ENCODE measurements around the gene PRUNE2.
"Not testable (repeated sequence)": the region's sequence is repeated elsewhere in the genome, so short reads cannot be mapped to it uniquely, and the experiment has no call there.

Gene PRUNE2

GRCh38 chr9:76905791-76906646, at the start of gene PRUNE2:
TSS of gene PRUNE2 (minus strand) at chr9:76906114. CDS start at chr9:76905963, 151 bp downstream.
- no peak for DNase-seq

DNA sequence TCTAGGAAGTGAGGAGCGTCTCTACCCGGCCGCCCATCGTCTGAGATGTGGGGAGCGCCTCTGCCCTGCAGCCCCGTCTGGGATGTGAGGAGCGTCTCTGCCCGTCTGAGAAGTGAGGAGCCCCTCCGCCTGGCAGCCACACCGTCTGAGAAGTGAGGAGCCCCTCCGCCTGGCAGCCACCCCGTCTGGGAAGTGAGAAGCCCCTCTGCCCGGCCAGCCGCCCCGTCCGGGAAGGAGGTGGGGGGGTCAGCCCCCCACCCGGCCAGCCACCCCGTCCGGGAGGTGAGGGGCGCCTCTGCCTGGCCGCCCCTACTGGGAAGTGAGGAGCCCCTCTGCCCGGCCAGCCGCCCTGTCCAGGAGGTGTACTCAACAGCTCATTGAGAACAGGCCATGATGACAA, 49.5 kb upstream of the PRUNE2 start:
- not testable (repeated sequence) for DNase-seq

DNA sequence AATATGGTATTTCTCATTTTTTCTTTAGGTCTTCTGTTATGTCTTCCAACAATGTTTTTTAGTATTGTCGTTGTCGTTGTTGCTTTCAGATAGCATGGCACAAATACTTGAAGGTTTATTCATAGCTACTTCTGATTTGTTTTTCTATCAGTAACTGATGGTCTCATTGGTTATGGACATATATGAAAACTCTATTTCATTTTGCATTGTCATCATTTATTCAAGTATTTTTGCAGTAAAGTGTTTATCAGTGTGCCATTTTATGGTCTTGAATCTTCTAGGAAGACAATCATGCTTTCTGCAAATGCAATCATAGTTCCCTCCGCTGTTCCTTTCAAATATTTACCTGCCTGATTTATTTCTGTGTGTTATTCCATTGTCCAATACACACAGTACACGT, 44.0 kb upstream of the PRUNE2 start:
- no peak for DNase-seq

- DNase-seq, result no peak
Measured at GRCh38 chr9:76944011-76944410, 38.1 kb upstream of the PRUNE2 start.

- no peak for DNase-seq
Measured at GRCh38 chr9:76943054-76943453, 37.1 kb upstream of the PRUNE2 start.

DNA sequence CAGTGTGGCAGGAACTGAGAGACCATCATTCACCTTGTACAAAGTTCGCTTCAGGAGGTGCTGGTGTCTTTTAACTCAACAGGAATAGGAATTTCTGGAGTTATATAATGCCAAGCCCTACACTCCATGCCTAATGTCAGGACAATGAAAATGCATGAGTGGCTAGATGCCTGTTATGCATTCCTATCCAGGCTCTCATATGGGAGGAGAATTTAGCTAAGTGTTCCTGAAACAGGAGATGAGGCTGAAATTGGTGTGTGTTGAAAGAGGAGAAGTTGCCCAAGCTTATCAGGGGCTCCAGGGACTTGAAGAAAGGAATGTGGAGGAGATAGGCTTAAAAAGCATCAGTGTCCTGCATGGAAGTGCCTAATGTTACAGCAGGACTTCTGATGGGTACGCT, 26.8 kb upstream of the PRUNE2 start:
- no peak for DNase-seq

DNA sequence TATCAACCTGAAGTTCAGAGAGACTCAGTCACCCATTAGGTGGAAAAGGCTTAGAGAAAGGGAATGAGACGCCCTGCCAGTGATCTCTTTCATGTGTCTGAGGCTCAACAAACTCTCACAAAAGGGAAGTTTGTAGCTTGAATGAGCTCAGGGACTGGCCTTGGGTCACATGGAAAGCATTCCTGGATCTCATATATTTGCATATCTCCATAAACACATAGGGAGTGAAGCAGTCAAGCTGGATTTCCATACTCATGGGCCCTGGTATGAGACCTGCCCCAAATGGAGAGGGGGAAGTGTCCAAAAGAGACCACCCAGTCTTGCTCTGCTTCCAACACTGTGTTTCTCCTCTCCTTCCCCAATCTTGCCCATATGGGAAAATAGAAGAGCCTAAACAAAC, 26.4 kb upstream of the PRUNE2 start:
- no peak for DNase-seq

DNA sequence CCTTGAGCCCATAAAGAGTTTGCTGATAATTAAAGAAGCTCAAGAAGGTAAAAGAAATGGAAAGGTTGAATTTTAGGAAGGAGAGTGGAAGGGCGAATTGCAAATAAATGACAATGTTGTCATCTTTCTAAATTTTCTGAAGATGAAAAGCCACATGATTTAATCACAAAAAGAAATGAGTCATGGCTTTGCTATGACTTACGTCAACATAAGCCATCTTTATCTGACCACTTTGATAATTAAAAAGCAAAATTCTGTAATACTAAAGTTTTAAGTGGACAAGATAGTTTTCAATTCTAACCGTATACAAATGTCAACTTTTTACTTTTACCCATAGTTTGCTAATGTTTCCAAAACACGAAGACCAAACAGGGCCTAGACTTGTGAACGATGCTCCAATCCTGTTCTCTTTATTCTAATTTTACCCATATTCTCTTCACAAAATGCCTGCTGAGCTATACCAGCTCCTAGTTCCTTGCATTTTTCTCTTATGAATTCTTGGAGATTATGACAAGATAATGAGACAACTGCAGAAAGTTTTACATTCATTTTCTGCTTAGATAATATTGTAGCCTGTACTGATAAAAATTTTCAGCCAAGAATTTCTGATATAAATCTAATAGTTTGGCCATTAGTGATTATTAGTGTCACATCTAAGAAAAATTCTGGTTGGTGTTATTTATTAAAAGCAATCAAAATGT, 21.8 kb upstream of the PRUNE2 start:
- DNase-seq, result no peak

- DNase-seq, result no peak
Measured at GRCh38 chr9:76926846-76927245, 20.9 kb upstream of the PRUNE2 start.

GRCh38 chr9:76926324-76926741, 20.4 kb upstream of the PRUNE2 start:
- no peak for DNase-seq

DNA sequence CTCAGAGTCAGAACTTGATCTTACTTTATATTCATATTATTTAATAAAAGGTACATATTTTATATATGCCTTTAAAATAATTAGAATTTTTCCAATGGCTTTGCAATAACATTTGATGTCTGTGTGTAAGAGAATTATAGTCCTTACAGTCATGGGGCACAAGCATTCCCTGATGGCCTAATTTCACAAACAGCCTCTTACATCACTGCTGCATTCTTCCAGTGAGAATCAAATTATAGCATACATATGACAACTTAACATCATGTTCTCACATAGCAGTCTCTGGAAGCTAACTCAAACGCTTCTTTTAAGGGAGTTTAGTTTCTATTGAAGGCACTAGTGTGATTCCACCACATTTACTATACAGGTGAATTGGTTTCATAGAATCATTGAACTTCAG, 15.3 kb upstream of the PRUNE2 start:
- DNase-seq, result no peak

DNA sequence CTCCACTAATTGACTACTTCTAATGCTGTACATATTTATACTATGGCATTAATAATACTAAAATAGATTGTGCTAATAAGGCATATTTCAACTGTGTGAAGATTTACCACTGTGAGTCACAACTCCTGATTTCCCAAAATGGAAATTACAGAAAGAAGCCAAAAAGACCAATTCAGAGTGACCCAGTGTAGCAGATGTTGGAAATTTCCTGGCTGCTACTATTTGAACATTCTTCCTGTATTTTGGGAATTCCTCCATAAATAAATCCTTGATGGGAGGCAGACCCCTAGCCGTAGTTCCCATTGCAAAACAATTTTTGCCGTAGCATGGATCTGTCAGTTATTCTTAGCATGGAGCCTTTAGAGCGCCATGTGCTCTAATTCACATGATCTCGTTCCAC, 11.4 kb upstream of the PRUNE2 start:
- DNase-seq, result no peak

- no peak for DNase-seq
Measured at GRCh38 chr9:76916231-76916630, 10.3 kb upstream of the PRUNE2 start.

DNA sequence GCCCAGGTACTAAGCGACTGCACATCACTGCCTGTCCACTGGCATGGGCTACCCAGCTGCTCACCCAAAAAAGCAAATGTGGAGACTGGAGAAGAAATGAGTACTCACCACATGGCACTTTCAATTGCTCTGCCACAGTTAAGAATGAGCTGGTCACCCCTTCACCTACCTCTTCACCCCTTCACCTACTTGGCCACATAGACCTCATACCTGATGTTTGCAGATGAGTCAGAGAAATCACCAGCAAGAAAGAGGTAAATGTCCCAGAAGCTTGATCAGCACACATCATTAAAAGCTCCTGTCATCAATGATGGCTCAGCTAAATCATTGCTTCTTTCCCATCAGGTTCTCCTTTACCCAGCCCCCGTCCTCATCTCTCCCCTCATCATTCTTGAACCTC, 7.6 kb upstream of the PRUNE2 start:
- DNase-seq, result no peak

GRCh38 chr9:76912636-76913275, 6.8 kb upstream of the PRUNE2 start:
- no peak for DNase-seq

DNA sequence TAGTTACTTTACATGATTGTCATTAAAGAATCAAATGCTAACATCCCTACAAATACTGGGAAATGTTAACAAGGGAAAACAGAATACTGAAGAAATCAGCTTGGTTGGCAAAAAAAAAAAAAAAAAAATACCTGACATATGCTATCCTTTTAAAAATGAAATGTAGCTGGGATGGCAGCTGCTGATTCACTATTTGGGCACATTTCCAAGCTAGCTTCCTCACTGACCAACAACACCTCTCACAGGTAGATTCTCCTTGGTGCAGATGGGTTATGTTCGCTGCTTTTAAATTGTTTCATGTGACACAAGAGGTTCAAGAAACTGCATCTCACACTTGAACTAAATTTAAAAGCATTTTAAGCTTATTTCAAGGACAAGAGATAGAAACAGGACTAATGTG, 6.1 kb upstream of the PRUNE2 start:
- no peak for DNase-seq

DNA sequence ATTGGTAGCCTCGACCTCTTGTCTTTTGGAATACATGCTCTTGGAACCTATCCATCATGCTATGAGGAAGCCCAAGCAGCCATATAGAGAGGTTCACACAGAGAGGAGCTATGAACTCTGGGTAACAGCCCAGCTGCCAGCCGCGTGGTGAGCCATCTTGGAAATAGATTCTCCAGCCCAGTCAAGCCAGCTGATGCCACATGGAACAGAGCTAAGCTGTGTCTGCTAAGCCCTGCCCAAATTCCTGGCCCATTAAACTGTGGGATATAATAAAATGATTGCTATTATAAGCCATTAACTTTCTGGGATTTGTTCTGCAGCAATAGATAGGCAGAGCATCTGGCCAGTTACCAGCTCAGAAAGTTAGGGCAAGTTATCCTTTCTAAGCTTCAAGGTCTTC, 4.9 kb upstream of the PRUNE2 start:
- no peak for DNase-seq

GRCh38 chr9:76906647-76906975, 697 bp upstream of the PRUNE2 start:
- no peak for DNase-seq

DNA sequence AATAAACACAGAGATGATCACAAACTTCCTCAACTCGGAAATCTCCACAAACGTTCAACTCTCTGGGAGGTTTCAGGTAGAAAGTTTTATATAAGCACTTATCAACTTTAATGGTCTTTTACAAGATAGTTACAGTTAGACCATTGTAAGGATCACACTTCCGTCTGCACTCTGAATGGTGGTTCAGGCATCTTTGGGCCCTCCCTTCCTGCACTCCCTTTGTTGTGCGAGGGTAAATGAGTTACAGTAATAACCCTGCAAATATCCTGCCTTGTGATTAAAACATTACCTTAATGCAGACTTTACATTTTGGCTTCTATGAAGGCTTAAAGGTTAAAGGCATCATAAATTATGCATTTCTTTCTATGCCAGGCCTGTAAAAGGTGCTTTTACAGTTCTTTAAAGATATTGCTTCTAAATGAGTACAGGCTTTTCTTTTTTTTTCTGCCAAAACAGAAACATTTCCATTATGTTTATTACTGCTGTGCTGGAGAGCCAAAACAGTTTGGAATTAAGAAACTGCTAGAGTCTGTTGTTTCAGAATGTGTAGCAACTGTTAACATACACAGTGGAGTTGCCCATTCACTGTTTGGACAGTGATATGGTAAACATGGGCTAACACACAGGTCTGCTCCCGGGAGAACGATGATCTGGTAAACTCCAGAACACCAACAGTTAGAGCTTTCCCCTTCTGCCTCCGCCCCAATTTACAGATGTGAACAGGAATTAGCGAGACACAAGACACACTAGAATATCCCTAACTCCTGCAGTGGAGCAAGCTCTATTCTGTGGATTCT, 1.1 kb downstream of the PRUNE2 start:
- no peak for DNase-seq

DNA sequence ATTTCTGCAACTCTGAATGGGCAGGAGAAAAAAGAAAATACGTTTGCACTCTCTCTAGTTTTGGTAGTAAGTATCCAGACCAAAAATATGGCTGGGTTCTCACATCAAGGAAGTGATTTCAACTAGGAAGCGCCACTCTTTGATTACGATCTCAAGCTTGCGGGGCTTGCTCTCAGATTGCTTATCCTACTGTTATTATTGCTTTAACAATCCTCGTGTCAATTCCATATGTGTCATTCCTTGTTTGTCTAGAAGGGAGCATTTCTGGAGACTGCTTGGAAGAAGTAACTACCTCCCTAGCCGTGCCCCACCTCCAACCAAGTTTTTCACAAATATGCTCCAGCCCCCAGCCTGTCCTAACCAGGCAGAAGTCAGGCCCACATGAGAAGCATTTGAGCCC, 3.5 kb downstream of the PRUNE2 start:
- DNase-seq, result no peak

DNA sequence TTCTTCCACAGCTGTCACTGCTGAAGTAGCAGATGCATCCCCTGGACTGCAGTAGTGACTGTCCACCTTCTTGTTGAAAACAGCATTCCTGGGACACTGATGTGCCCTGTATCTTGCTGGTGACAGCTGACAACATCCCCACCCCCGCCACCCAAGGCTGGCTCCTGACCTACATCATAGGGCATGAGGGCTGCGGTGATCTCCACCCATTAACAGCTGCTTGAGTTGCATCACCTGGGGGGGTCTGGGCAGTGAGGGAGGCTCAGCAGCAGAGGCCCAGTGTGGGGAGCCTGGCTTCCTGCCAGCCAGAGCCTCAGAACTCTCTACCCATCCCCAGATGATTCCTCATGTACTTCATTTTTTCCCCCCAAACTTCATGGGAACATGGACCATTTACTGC, 4.1 kb downstream of the PRUNE2 start:
- no peak for DNase-seq

DNA sequence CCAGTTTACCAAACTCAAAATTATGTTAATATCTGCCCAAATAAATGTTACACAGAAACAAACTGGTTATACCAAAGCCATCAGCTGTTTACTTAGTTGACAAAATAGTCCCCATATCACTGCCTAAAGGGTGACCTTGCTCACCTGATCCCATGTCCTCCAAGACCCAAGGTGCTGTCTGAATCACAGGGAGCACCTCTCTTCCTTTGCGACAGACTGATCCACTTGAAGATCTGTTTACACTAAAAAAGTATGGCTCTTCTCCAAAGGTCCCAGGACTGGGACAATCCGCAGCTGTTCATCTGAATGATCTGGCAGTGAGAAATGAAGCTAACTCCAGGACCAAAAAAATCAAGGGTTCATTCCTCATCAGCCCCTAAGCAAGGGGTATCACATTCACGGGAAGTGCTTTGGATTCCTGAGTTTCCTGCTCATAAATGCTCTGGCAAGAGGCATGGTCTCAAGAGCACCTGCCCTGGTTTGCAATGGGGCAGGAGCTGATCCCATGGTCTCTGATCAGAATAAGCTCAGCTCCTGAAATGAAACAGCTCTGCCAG, 5.0 kb downstream of the PRUNE2 start:
- DNase-seq, result no peak

DNA sequence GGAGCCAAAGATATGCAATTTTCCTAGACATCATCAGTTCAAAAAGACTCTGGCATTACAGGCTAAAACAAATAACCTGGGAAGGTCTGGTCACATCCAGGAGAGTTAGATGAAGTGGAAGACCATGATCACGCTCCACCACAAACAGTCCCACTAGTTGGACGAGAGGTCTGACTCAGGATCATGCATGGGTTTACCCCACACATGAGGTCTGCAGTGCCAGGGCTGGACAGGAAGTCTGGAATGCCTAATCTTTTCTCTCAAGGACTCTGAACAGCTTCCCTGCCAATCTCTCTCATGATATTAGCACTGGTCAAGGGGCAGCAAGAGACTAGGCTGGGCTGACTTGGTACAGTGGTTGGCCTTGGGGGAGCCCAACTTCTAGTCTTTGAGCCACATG, 7.1 kb downstream of the PRUNE2 start:
- no peak for DNase-seq

All from CD4-positive, alpha-beta T cell treated with Interleukin-4 for 1 hour (primary cell).